Esophagus squamous epithelium (tissue), 4 donors: ENCODE measurements around the gene PIF1.

Experiments
- CTCF ChIP-seq, 6 experiments: fragments of 450-650 bp in 4 of 6; fragments of 200-600 bp in 2 of 6; sonication (generic) in 2 of 6; IDR thresholded peaks; one replicate each; pipeline ENCODE4 v1.5.1; 2016 to 2019; ENCODE audit warnings: antibody characterized with exemption in 6 of 6, mild to moderate bottlenecking in 4 of 6, moderate library complexity in 4 of 6
- POLR2A ChIP-seq, 4 donors: fragments of 450-650 bp; IDR thresholded peaks; one replicate each; pipeline ENCODE4 v1.6.1; 2017; ENCODE audit warnings: antibody characterized with exemption in 4 of 4, mild to moderate bottlenecking in 4 of 4, moderate library complexity in 3 of 4

- no peak for TF ChIP-seq CTCF (IDR thresholded peaks at IDR 0.05)
- TF ChIP-seq POLR2A (IDR thresholded peaks at IDR 0.05): no peak
These were observed 38.6 kb upstream of the PIF1 start for GRCh38 chr15:64864068-64864467.
